Omental fat pad (tissue), 4 donors: Measurements from ENCODE around the gene PASK. TPM values are rescaled to one million over a fixed set of nuclear protein-coding genes. Genes with fewer than 3 reads are reported as not detected.
"Not testable (repeated sequence)": the region's sequence is repeated elsewhere in the genome, so short reads cannot be mapped to it uniquely, and the experiment has no call there.

ENCODE experiments used
- ATAC-seq: fragments of 150-250 bp; one replicate; pipeline ENCODE4 v1.9.1; 2016; ENCODE audit warnings: mild to moderate bottlenecking, moderate library complexity; ENCODE audit not compliant: low FRiP score
- DNase-seq: peaks from one replicate; pipeline ENCODE4 v3.0.0-alpha.2; 2019; ENCODE audit warnings: low spot score
- total RNA-seq, 4 donors: library from RNA; depleted of rRNA; stranded (reverse); fragments of >200 nt; gene quantifications; one replicate each; pipeline ENCODE4 v1.1.0, GENCODE V29; 2016
- TF ChIP-seq, protein P1 (sequence below), 3 donors: fragments of 450-650 bp; IDR thresholded peaks; one replicate each; pipeline ENCODE4 v1.5.1; 2016 to 2017; ENCODE audit warnings: antibody characterized with exemption in 3 of 3, mild to moderate bottlenecking in 3 of 3, moderate library complexity in 2 of 3

The PASK gene
- total RNA-seq, 4 donors from 2014 or later, result 2.1 to 7.3 (median 6.1) TPM

DNA sequence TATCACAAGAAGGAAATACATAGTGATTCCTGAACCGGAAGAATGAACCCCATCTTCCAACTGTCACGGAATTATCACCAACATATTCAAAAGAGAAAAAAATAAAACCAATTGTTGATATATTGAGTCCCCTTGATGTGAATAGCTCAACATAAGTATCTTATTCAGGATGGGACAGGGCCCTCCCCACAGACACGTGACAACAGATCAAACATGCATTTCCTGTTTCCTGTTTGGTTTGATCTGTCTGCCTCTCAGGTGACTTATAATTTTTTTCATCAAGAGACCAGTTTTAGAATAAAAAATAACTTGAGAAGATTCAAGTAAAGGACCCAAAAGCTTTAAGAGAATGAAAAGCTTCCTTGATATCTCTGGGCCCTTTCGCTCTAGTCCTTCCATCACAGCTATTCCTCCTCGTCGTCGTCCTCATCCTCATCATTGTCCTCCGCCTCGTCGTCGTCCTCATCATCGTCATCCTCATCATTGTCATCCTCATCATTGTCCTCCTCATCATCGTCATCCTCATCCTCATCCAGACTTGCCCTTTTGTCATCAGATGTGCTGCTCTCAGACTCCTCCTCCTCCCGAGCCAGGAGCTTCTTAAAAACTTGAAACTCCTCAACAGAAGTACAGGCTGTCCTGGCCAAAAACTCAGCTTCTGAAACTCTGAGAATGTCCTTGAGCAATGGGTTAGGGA, 53.5 kb downstream of the PASK start:
- ATAC-seq (no peak), DNase-seq (no peak)
- TF ChIP-seq, protein P1, sequence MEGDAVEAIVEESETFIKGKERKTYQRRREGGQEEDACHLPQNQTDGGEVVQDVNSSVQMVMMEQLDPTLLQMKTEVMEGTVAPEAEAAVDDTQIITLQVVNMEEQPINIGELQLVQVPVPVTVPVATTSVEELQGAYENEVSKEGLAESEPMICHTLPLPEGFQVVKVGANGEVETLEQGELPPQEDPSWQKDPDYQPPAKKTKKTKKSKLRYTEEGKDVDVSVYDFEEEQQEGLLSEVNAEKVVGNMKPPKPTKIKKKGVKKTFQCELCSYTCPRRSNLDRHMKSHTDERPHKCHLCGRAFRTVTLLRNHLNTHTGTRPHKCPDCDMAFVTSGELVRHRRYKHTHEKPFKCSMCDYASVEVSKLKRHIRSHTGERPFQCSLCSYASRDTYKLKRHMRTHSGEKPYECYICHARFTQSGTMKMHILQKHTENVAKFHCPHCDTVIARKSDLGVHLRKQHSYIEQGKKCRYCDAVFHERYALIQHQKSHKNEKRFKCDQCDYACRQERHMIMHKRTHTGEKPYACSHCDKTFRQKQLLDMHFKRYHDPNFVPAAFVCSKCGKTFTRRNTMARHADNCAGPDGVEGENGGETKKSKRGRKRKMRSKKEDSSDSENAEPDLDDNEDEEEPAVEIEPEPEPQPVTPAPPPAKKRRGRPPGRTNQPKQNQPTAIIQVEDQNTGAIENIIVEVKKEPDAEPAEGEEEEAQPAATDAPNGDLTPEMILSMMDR (IDR thresholded peaks at IDR 0.05), result no peak

DNA sequence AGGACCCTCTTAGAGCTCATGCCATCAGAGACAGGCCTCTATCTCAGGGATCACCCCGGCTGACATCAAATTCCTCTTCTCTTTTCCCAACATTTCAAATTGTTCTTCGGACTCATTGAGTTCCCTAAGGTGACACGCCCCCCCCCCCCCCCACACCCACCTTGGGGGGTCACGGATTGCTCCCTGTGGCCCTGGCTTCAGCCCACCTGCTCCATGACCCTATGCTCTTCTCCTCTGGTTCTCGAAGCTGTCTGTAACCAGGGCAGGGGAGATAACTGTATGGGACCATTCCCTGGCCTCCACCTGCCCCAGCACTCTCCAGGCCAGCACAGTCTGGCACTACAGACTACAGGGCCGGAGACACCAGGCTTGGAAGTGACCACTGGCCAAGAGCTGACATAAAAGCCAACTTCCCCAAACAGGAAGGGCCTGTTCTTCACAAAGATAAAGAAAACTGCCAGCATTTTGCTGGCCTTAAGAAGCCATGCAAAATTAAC, 54.3 kb downstream of the PASK start:
- TF ChIP-seq, protein P1 (IDR thresholded peaks at IDR 0.05), result no peak
- ATAC-seq (no peak), DNase-seq (no peak)

DNA sequence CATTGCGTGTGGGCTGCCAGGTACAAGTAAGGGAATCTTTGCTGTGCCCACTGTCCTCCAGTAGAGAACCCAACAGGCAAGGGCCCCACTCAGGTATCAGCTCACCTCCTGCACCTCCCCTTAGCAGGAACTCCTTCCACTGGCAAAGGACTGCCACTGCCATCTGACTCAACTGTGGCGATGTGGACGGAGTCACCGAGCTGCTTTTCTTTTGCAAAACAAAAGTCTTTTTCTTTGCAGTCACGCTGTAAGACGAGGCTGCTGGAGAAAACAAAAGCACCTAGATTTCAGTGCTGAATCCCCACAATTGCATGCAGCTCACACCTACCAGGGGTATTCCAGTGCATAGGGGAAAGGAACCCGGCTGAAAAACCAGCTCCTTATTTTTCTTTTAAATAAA, 55.1 kb downstream of the PASK start:
- DNase-seq (no peak), ATAC-seq (no peak)
- TF ChIP-seq, protein P1 (IDR thresholded peaks at IDR 0.05), result no peak

DNA sequence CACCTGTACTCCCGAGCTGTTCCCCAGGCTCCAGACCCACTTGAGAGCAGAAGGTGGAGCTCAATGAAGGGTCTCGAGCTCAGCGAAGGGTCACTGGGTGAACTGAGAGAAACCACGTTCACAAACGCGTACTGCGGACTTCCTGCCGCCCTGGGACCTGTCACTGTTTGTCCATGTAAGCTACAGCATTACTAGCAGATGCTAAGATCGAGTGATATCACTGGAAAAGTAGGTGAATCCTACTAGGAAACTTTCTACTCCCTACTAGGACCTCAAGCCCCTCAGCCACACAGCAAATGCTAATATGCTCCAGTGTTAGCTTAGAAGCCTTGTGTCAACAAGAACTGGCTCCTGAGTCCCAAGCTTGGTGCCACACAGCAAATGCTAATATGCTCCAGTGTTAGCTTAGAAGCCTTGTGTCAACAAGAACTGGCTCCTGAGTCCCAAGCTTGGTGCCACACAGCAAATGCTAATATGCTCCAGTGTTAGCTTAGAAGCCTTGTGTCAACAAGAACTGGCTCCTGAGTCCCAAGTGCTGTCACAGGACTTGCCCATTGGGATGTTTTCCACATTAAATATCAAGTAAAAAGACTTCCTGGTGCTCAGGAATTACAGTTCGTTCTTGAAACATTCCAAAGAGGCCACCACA, 56.0 kb downstream of the PASK start:
- not testable (repeated sequence) for ATAC-seq

DNA sequence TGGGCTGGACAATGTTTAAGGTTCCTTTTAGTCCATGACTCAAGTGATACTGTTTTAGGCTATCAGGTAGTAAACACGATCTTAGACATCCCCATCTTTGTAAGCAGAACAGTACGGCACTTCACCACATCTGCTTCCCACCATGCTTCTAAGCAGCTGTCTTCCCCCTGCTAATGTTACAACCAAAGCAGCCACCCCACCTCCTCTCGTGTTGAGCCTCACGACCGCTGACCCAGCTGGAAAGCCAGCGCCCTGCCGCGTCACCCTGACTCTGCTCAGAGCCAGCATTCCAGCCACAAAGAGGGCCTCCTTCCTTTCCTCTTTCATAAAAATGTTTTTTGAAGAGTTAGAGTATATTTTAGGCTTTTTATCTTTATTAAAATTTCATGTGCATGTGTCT, 56.6 kb downstream of the PASK start:
- ATAC-seq, result no peak
- DNase-seq, result no peak
- TF ChIP-seq, protein P1 (IDR thresholded peaks at IDR 0.05), result no peak

More for the DNA sequence above, 56.0 kb downstream of the PASK start:
- not testable (repeated sequence) for DNase-seq

DNA sequence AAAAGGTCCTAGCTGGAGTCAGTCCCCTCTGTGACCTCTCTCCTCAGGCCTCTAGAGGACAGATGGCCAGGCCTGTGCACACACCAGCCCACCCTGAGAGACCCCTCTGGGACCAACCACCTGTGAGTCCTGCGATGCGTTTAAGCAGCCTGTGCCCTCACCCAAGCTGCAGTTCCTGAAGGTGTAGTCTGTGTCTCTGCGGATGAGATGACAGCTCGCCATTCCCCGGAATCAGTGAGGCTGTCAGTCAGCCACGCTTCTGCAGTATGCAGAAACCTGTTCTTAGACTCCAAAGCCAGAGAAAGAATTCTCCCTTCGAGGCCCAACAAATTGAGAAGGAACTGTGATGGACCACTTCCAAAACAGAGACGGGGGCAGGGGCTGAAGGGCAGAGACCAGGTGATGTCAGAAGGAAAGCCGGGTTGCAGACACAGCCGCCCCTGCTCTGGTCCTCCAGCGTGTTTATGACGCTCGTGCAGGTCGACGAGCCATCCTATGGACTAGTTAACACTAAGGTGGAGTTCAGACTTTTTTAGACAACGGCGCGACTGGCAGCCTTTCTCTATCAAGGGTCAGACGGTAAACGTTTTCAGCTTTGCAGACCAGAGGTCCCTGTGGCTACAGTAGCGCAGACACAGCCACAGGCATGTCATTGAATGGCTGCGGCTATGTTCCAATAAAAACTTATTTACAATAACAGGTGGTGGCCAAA, 57.4 kb downstream of the PASK start:
- DNase-seq (no peak), ATAC-seq (no peak)
- TF ChIP-seq, protein P1 (IDR thresholded peaks at IDR 0.05), result no peak

DNA sequence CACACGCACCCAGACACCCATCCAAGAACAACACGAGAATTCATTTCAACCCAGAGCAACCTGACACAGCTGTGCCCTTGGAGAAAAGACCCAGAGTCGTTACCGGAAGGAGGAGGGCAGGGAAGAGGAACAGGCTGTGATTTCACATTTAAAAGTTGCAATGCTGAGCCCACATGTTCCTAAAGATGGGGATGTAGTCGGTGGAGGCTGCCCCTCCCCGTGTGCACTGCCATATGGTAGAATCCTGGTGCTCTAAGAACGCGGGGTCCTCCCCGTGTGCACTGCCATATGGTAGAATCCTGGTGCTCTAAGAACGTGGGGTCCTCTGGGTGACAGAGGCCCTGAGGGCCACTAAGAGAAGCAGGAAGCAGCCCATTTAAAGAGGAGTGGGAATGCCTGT, 58.1 kb downstream of the PASK start:
- ATAC-seq, result no peak
- TF ChIP-seq, protein P1 (IDR thresholded peaks at IDR 0.05), result no peak
- DNase-seq, result no peak
